ENCODE data around the gene NFIB. TPM values are rescaled to one million over a fixed set of nuclear protein-coding genes. Genes with fewer than 3 reads are reported as not detected.
A peak's percentile ranks its signal among the peaks of the same experiment; 100 is the strongest.

NFIB gene
- total RNA-seq, 1 donor from 2014 or later: 66.3 TPM

- Mint-ChIP-seq H3K9me3 (ENCODE audit: low read depth) (no peaks in the 10 kb centered on the region), H3K27me3 (ENCODE audit: low read depth) (no peaks in the 10 kb centered on the region), H3K36me3 (ENCODE audit: low read depth) (peaks cover 8% of the 10 kb centered on the region), H3K27ac (ENCODE audit: unreplicated experiment) (no peak overlapping the region), H3K4me1 (ENCODE audit: low read depth) (peaks cover 7% of the 10 kb centered on the region), H3K4me3 (ENCODE audit: unreplicated experiment) (no peak overlapping the region)
- no peak for DNase-seq (ENCODE audit: low spot score)
- TF ChIP-seq CTCF (IDR thresholded peaks at IDR 0.05): no peak
These were observed 140.2 kb downstream of the NFIB start for GRCh38 chr9:14173713-14174112.

GRCh38 chr9:14170973-14171596 lies 142.9 kb downstream of the NFIB start:
- Mint-ChIP-seq H3K27me3 (ENCODE audit: low read depth) (no peaks in the 10 kb centered on the region), H3K4me1 (ENCODE audit: low read depth) (peaks cover 17% of the 10 kb centered on the region), H3K9me3 (ENCODE audit: low read depth) (no peaks in the 10 kb centered on the region), H3K4me3 (ENCODE audit: unreplicated experiment) (no peak overlapping the region), H3K27ac (ENCODE audit: unreplicated experiment) (peak overlapping the region; percentile 23), H3K36me3 (ENCODE audit: low read depth) (peaks cover 5% of the 10 kb centered on the region)
- no peak for DNase-seq (ENCODE audit: low spot score)
- no peak for TF ChIP-seq CTCF (IDR thresholded peaks at IDR 0.05)

DNA sequence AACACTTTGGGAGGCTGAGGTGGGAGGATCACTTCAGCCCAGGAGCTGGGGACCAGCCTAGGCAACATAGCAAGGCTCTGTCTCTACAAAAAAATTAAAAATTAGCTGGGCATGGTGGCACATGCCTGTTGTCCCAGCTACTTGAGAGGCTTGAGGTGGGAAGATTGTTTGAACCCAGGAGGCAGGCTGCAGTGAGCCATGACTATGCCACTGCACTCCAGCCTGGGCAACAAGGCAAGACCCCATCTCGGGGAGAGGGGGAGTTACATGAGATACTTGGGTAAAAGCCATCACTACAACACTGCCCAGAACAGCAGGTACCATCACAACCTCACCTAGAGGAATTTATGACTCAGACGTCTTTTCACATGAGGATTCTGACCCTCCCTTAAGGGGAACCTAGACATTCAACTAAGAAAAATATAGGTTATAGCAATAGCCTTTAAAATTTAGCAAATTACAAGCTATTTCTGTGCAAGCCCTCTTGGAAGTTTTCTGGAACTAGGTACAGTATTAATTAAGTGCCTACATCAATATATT lies 143.5 kb downstream of the NFIB start:
- no peak for DNase-seq (ENCODE audit: low spot score)
- H3K4me1 Mint-ChIP-seq (ENCODE audit: low read depth): peaks cover 23% of the 10 kb centered on the region
- H3K27me3 Mint-ChIP-seq (ENCODE audit: low read depth): no peaks in the 10 kb centered on the region
- H3K36me3 Mint-ChIP-seq (ENCODE audit: low read depth): peaks cover 3% of the 10 kb centered on the region
- no peak overlapping the region for H3K27ac Mint-ChIP-seq (ENCODE audit: unreplicated experiment)
- TF ChIP-seq CTCF (IDR thresholded peaks at IDR 0.05): no peak
- no peaks in the 10 kb centered on the region for H3K9me3 Mint-ChIP-seq (ENCODE audit: low read depth)
- H3K4me3 Mint-ChIP-seq (ENCODE audit: unreplicated experiment): no peak overlapping the region

- no peak overlapping the region for H3K27ac Mint-ChIP-seq (ENCODE audit: unreplicated experiment)
- H3K27me3 Mint-ChIP-seq (ENCODE audit: low read depth): no peaks in the 10 kb centered on the region
- peaks cover 3% of the 10 kb centered on the region for H3K36me3 Mint-ChIP-seq (ENCODE audit: low read depth)
- H3K4me1 Mint-ChIP-seq (ENCODE audit: low read depth): peaks cover 29% of the 10 kb centered on the region
- no peak for TF ChIP-seq CTCF (IDR thresholded peaks at IDR 0.05)
- H3K9me3 Mint-ChIP-seq (ENCODE audit: low read depth): no peaks in the 10 kb centered on the region
- H3K4me3 Mint-ChIP-seq (ENCODE audit: unreplicated experiment): no peak overlapping the region
- DNase-seq (ENCODE audit: low spot score): no peak
These were observed 145.6 kb downstream of the NFIB start for GRCh38 chr9:14168381-14168780.

DNA sequence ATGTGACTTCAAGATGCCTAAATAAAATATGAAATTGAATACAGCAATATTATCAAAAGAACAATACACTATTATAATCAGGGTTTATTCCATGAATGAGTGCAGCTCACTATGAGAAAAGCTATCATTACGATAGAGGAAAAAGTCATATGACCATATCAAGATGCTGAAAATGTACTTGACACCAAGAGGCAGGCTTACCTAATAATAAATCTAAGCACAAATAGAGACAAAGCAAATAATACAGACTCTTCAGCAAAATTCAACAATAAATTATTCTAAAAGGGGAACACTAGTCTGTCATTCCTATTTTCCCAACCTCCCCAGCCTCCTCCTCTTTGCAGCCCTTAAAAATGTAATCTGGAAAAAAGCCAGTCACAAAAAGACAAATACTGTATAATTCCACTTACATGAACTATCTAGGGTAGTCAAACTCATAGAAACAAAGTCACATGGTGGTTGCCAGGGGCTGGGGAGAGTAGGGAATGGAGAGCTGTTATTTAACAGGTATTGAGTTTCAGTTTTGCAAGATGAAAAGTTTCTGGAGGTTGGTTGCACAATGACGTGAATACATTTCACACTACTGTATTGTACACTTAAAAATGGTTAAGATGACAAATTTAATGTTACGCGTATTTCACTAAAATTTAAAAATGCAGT lies 148.4 kb downstream of the NFIB start:
- DNase-seq (ENCODE audit: low spot score): no peak
- no peaks in the 10 kb centered on the region for H3K27me3 Mint-ChIP-seq (ENCODE audit: low read depth)
- no peaks in the 10 kb centered on the region for H3K36me3 Mint-ChIP-seq (ENCODE audit: low read depth)
- TF ChIP-seq CTCF (IDR thresholded peaks at IDR 0.05): no peak
- no peak overlapping the region for H3K4me3 Mint-ChIP-seq (ENCODE audit: unreplicated experiment)
- H3K27ac Mint-ChIP-seq (ENCODE audit: unreplicated experiment): peak overlapping the region; percentile 1
- H3K9me3 Mint-ChIP-seq (ENCODE audit: low read depth): no peaks in the 10 kb centered on the region
- peaks cover 22% of the 10 kb centered on the region for H3K4me1 Mint-ChIP-seq (ENCODE audit: low read depth)
